ENCODE measurements around the gene RPL3. TPM values are rescaled to one million over a fixed set of nuclear protein-coding genes. Genes with fewer than 3 reads are reported as not detected.
"Not testable (repeated sequence)": the region's sequence is repeated elsewhere in the genome, so short reads cannot be mapped to it uniquely, and the experiment has no call there.

Gene RPL3
- total RNA-seq, 1 donor from 2014 or later: 2,294 TPM

DNA sequence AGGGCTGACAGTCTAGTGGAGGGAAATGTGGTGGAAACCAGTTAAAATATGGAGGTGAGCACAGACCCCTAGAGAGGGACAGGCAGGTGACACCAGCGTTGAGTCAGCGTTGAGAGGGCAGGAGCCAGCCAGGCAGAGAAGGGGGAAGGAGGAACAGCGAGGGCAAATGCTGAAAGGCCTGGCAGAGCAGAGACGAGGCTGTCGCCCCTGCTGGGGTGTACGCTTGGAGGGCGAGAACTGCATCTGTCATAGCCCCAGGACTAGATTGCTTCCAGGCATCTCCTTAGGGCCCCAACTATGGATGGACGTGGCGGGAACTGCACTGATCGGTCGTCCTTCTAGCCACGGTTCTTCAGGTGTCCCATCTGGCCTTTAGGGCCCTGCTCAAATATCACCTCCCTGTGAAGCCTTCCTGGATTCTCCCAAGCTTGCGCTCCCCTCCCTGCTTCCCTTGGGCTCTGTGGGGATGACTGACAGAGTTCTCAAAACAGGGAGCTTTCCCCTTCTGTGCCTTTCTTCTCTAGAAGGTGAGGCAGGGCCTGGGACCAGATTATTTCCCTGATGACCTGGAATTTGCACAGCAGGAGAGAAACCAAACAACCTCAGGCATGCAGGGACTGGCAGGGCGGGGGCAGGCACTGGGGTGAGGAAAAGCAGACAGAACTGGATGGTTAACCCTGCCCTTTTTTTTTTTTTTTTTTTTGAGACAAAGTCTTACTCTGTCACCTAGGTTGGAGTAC, 41.4 kb upstream of the RPL3 start:
- no peak for DNase-seq (ENCODE audit: low read depth, low spot score)
- Mint-ChIP-seq H3K4me3 (no peak overlapping the region), H3K9me3 (no peaks in the 10 kb centered on the region), H3K4me1 (peaks cover 23% of the 10 kb centered on the region), H3K27ac (ENCODE audit: unreplicated experiment) (no peak overlapping the region), H3K36me3 (ENCODE audit: low read depth) (peaks cover 10% of the 10 kb centered on the region), H3K27me3 (ENCODE audit: low read depth) (no peaks in the 10 kb centered on the region)
- TF ChIP-seq, protein P1, sequence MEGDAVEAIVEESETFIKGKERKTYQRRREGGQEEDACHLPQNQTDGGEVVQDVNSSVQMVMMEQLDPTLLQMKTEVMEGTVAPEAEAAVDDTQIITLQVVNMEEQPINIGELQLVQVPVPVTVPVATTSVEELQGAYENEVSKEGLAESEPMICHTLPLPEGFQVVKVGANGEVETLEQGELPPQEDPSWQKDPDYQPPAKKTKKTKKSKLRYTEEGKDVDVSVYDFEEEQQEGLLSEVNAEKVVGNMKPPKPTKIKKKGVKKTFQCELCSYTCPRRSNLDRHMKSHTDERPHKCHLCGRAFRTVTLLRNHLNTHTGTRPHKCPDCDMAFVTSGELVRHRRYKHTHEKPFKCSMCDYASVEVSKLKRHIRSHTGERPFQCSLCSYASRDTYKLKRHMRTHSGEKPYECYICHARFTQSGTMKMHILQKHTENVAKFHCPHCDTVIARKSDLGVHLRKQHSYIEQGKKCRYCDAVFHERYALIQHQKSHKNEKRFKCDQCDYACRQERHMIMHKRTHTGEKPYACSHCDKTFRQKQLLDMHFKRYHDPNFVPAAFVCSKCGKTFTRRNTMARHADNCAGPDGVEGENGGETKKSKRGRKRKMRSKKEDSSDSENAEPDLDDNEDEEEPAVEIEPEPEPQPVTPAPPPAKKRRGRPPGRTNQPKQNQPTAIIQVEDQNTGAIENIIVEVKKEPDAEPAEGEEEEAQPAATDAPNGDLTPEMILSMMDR (conservative IDR thresholded peaks at IDR 0.05): no peak

DNA sequence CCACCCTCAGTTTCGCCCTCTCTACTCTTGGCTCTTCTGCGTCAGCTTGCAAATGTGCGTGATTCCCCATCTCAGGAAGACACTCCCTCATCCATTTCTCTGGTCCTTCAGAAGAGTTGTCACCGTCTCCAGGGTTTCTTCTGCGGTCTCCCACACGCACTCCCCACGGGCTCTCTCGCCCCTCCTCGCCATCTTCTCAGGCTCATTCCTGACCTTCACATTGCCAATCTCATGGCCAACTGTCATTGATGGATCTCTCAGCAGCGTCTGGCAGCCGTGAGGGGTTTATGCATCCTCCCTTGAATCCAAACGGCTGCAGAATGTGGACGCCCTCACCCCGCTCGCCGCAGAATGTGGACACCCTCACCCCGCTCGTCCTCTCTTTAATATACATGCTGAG, 40.8 kb upstream of the RPL3 start:
- Mint-ChIP-seq H3K9me3 (no peaks in the 10 kb centered on the region), H3K27me3 (ENCODE audit: low read depth) (no peaks in the 10 kb centered on the region), H3K4me3 (no peak overlapping the region), H3K27ac (ENCODE audit: unreplicated experiment) (peak overlapping the region; percentile 10), H3K36me3 (ENCODE audit: low read depth) (peaks cover 10% of the 10 kb centered on the region), H3K4me1 (peaks cover 23% of the 10 kb centered on the region)
- TF ChIP-seq, protein P1 (conservative IDR thresholded peaks at IDR 0.05): no peak
- DNase-seq (ENCODE audit: low read depth, low spot score): no peak

DNA sequence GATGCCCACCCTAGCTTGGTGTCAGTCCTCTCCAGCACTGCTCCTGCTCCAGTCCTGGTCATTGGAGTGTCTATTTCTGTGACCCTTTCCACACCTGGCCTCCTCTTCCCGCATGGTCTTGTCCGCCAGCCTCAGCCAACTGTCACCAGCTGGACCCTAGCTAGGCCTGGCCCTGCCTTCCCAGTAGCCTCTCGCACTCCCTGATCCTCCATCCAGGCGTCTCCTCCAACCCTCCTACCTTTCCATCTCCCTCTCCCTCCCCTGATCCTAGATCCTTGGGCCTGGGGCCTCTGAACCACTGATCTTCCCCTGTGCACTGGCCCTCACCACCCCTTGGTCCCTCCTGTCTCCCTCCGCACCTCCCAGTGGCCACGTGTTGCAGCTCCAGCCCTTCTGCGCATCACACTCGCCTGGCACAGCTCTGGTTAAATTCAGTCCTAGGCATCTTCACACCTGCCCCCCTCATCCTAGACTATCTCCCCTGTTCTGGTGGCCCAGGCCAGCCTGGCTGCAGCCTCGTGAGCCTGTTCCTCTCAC, 40.3 kb upstream of the RPL3 start:
- TF ChIP-seq, protein P1 (conservative IDR thresholded peaks at IDR 0.05): no peak
- no peak for DNase-seq (ENCODE audit: low read depth, low spot score)

DNA sequence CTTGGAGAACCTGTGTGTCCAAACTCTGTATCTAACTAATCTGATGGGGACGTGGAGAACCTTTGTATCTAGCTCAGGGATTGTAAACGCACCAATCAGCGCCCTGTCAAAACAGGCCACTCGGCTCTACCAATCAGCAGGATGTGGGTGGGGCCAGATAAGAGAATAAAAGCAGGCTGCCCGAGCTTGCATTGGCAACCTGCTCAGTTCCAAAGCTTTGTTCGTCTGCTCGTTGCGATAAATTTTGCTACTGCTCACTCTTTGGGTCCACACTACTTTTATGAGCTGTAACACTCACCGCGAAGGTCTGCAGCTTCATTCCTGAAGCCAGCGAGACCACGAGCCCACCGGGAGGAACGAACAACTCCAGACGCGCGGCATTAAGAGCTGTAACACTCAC, 38.8 kb upstream of the RPL3 start:
- Mint-ChIP-seq H3K27ac (ENCODE audit: unreplicated experiment) (peak overlapping the region; percentile 43), H3K4me1 (peaks cover 19% of the 10 kb centered on the region)
- not testable (repeated sequence) for H3K27me3 Mint-ChIP-seq (ENCODE audit: low read depth); H3K36me3 Mint-ChIP-seq (ENCODE audit: low read depth); DNase-seq (ENCODE audit: low read depth, low spot score); H3K9me3 Mint-ChIP-seq; H3K4me3 Mint-ChIP-seq

More for the DNA sequence above, 40.3 kb upstream of the RPL3 start:
- H3K36me3 Mint-ChIP-seq (ENCODE audit: low read depth): peaks cover 10% of the 10 kb centered on the region
- peaks cover 23% of the 10 kb centered on the region for H3K4me1 Mint-ChIP-seq
- no peaks in the 10 kb centered on the region for H3K27me3 Mint-ChIP-seq (ENCODE audit: low read depth)
- no peak overlapping the region for H3K4me3 Mint-ChIP-seq
- H3K27ac Mint-ChIP-seq (ENCODE audit: unreplicated experiment): peak overlapping the region; percentile 10
- no peaks in the 10 kb centered on the region for H3K9me3 Mint-ChIP-seq

DNA sequence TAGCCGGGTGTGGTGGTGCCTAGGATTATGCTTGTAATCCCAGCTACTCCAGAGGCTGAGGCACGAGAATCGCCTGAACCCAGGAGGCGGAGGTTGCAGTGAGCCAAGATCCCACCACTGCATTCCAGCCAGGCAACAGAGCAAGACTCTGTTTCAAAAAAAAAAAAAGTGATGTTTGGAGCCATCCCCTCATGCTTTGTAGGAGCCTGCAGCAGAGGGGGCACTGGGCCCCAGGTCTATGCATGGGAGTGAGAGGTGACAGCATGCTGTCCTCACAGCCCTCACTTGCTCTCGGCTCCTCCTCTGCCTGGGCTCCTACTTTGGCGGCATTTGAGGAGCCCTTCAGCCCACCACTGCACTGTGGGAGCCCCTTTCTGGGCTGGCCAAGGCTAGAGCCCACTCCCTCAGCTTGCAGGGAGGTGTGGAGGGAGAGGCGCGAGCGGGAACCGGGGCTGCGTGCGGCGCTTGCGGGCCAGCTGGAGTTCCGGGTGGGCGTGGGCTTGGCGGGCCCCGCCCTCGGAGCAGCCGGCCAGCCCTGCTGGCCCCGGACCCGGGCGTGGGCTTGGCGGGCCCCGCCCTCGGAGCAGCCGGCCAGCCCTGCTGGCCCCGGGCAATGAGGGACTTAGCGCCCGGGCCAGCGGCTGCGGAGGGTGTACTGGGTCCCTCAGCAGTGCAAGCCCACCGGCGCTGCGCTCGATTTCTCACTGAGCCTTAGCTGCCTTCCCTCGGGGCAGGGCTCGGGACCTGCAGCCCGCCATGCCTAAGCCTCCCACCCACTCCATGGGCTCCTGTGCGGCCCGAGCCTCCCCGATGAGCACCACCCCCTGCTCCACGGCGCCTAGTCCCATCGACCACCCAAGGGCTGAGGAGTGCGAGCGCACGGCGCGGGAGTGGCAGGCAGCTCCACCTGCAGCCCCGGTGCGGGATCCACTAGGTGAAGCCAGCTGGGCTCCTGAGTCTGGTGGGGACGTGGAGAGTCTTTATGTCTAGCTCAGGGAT, 38.0 kb upstream of the RPL3 start:
- not testable (repeated sequence) for H3K27me3 Mint-ChIP-seq (ENCODE audit: low read depth); H3K36me3 Mint-ChIP-seq (ENCODE audit: low read depth); H3K4me3 Mint-ChIP-seq; H3K9me3 Mint-ChIP-seq; H3K27ac Mint-ChIP-seq (ENCODE audit: unreplicated experiment); DNase-seq (ENCODE audit: low read depth, low spot score)
- H3K4me1 Mint-ChIP-seq: peaks cover 14% of the 10 kb centered on the region

DNA sequence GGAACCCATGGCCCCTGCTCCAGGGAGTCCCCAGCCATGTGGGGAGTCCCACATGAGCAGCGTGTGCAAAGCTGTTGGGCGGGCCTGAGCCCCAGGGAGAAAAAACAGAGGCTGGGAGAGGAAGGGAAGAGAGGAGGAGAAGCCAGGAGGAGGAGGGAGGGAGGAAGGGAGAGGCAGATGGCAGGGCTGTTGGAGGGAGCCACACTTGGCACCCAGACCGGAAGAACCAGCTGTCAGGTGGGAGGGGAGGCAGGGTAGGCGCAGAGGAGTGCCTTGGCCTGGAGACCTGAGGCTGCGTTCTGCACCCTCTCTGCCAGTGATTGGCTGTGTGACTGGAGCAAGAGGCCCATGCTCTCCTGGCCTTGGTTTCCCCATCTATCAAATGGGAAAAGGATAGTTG, 37.0 kb upstream of the RPL3 start:
- TF ChIP-seq, protein P1 (conservative IDR thresholded peaks at IDR 0.05): no peak
- Mint-ChIP-seq H3K27me3 (ENCODE audit: low read depth) (no peaks in the 10 kb centered on the region), H3K27ac (ENCODE audit: unreplicated experiment) (no peak overlapping the region), H3K36me3 (ENCODE audit: low read depth) (peaks cover 10% of the 10 kb centered on the region), H3K9me3 (no peaks in the 10 kb centered on the region), H3K4me3 (no peak overlapping the region), H3K4me1 (peaks cover 21% of the 10 kb centered on the region)
- DNase-seq (ENCODE audit: low read depth, low spot score): no peak

DNA sequence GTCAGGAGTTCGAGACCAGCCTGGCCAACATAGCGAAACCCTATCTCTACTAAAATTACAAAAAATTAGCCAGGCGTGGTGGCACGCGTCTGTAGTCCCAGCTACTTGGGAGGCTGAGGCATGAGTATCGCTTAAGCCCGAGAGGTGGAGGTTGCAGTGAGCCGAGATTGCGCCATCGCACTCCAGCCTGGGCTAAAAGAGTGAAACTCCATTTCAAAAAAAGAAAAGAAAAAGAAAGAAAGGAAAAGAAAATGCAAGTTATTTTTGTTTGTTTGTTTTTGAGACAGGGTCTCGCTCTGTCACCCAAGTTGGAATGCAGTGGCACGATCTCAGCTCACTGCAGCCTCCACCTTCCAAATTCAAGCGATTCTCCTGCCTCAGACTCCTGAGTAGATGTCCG, 36.4 kb upstream of the RPL3 start:
- H3K27me3 Mint-ChIP-seq (ENCODE audit: low read depth); H3K9me3 Mint-ChIP-seq; H3K27ac Mint-ChIP-seq (ENCODE audit: unreplicated experiment); H3K36me3 Mint-ChIP-seq (ENCODE audit: low read depth); DNase-seq (ENCODE audit: low read depth, low spot score): not testable (repeated sequence)
- peak overlapping the region; percentile 19 for H3K4me3 Mint-ChIP-seq
- H3K4me1 Mint-ChIP-seq: peaks cover 27% of the 10 kb centered on the region
